Measurements from ENCODE around the gene CELSR3. TPM values are rescaled to one million over a fixed set of nuclear protein-coding genes. Genes with fewer than 3 reads are reported as not detected.

CELSR3 gene
- total and polyA plus RNA-seq, 2 of the 4 experiments (the other 2 are of a cell fraction) = 0.18 to 0.63 TPM

DNA sequence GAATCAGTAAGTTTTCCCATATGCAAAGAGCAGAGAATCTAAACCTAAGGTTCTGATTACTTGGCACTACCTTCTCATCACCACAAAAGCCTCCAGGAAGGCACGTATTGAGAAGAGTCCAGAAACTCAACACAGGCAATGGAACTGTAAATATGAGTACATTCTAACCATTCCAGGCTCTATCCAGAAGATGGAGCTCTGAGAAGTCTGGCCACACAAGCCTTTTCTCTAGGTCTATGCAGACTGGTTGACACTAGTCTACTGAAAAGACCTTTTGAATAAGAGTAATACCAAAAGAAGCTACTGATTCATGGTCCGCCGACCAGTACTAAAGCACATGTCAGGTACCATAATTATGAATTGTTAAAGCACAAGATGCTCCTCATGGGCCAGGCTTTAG is 35.3 kb upstream of the CELSR3 start:
- DNase-seq (no peak), ATAC-seq (ENCODE audit: low read depth) (no peak)
- no TSS peak for BruUV-seq (replicated peaks)
- no peak overlapping the region for H2AFZ ChIP-seq (replicated peaks; ENCODE audit: low read length, poor library complexity)
- peaks cover 36% of the 10 kb centered on the region for H3K36me3 ChIP-seq (ENCODE audit: control insufficient read depth, insufficient read depth, low read length)
- no peak overlapping the region for H4K5ac ChIP-seq (ENCODE audit: low read depth, low read length)
- no peak overlapping the region for H2BK120ac ChIP-seq (ENCODE audit: low read depth, low read length)
- no peak overlapping the region for H3K27ac ChIP-seq (ENCODE audit: insufficient read depth, low read length)
- no peaks in the 10 kb centered on the region for H3K9me3 ChIP-seq (ENCODE audit: control insufficient read depth, insufficient read depth, low read length)
- H3K14ac ChIP-seq (replicated peaks; ENCODE audit: low read depth, low read length) = no peak overlapping the region
- no peak overlapping the region for H2BK5ac ChIP-seq (ENCODE audit: low read depth, low read length, poor library complexity, severe bottlenecking)
- H2AK9ac ChIP-seq (replicated peaks; ENCODE audit: low read depth, low read length, poor library complexity) = no peak overlapping the region
- H4K20me1 ChIP-seq (ENCODE audit: insufficient read depth, low read length) = peaks cover 93% of the 10 kb centered on the region
- no peak overlapping the region for H3K9ac ChIP-seq (ENCODE audit: low read depth, low read length)
- H2AK5ac ChIP-seq (ENCODE audit: low read depth, low read length) = no peak overlapping the region
- H3K23ac ChIP-seq (ENCODE audit: low read depth, low read length) = no peak overlapping the region
- no CpG with 5 or more reads among the region's 3 CpGs for WGBS, 2 experiments (ENCODE audit: extremely low coverage in 2 of 2, insufficient read length in 1 of 2)
- no peak overlapping the region for H3K4me2 ChIP-seq (ENCODE audit: low read depth, low read length)
- no peak overlapping the region for H3K56ac ChIP-seq (ENCODE audit: extremely low read depth, insufficient read depth, low read length)
- peaks cover 35 to 79% of the 10 kb centered on the region in 2 experiments for H3K79me1 ChIP-seq (ENCODE audit: low read depth in 1 of 2, low read length in 2 of 2)
- intact Hi-C loops (cut with micrococcal nuclease) = no loop called here
- POLR2A ChIA-PET (ENCODE audit: unreplicated experiment) = no interaction called here
- H2BK15ac ChIP-seq (ENCODE audit: low read depth, low read length) = no peak overlapping the region
- no peak overlapping the region for H3K18ac ChIP-seq (ENCODE audit: low read depth, low read length)
- H3K27me3 ChIP-seq (ENCODE audit: control insufficient read depth, insufficient read depth, low read length) = no peaks in the 10 kb centered on the region
- no peak overlapping the region for H4K8ac ChIP-seq (ENCODE audit: low read depth in 2 of 2, low read length in 2 of 2)
- H3K4me1 ChIP-seq (ENCODE audit: control insufficient read depth, insufficient read depth, low read length) = peaks cover 25% of the 10 kb centered on the region
- H3K9me1 ChIP-seq (ENCODE audit: insufficient read depth, low read length) = peaks cover 23% of the 10 kb centered on the region
- dilution Hi-C loops (cut with HindIII; ENCODE audit: low sequenced_read_pairs, unreplicated experiment) = no loop called here
- H3K4me3 ChIP-seq (ENCODE audit: insufficient read depth, low read depth, low read length) = no peak overlapping the region
- no peak overlapping the region for H4K91ac ChIP-seq (ENCODE audit: insufficient read depth, low read depth, low read length)
- no peak for TF ChIP-seq POLR2A (IDR thresholded peaks at IDR 0.05; ENCODE audit: low read depth, low read length)
- TF ChIP-seq, protein P1, sequence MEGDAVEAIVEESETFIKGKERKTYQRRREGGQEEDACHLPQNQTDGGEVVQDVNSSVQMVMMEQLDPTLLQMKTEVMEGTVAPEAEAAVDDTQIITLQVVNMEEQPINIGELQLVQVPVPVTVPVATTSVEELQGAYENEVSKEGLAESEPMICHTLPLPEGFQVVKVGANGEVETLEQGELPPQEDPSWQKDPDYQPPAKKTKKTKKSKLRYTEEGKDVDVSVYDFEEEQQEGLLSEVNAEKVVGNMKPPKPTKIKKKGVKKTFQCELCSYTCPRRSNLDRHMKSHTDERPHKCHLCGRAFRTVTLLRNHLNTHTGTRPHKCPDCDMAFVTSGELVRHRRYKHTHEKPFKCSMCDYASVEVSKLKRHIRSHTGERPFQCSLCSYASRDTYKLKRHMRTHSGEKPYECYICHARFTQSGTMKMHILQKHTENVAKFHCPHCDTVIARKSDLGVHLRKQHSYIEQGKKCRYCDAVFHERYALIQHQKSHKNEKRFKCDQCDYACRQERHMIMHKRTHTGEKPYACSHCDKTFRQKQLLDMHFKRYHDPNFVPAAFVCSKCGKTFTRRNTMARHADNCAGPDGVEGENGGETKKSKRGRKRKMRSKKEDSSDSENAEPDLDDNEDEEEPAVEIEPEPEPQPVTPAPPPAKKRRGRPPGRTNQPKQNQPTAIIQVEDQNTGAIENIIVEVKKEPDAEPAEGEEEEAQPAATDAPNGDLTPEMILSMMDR (conservative IDR thresholded peaks at IDR 0.05; ENCODE audit: low read depth, low read length) = peak; percentile 20; the same call in 1 of the 2 replicates
- no peak overlapping the region for H3K4ac ChIP-seq (ENCODE audit: low read depth, low read length)
- no peak overlapping the region for H2BK20ac ChIP-seq (ENCODE audit: low read depth, low read length)
- in situ Hi-C loops (cut with MboI; ENCODE audit: low sequenced_read_pairs) = no loop called here
- CTCF ChIA-PET = no interaction called here
